Measurements from ENCODE around the gene MXD3.

DNA sequence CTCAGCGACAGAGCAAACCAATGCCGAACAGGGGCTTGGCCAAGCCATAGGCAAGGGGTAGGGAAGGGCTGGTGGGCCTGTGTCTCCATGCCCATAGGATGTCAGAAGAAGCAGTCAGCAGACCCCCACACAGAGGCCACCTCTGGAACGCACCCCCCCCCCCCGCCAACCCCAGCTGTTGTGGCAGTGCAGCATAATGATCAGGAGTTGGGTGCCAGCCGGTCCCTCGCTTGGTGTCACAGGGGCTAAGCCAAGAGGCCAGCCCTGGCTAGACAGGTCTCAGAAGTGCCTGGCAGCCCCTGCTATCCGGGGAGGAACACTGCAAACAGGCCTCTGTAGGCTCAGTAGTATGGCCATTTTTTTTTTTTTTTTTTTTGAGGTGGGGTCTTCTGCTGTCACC is 3.7 kb upstream of the MXD3 start:
- TF ChIP-seq CTCF (IDR thresholded peaks at IDR 0.05; ENCODE audit: low read depth, low read length), result no peak
- no peak for TF ChIP-seq POLR2A (IDR thresholded peaks at IDR 0.05; ENCODE audit: extremely low read depth, insufficient read length)
- no peak for TF ChIP-seq MAX (IDR thresholded peaks at IDR 0.05; ENCODE audit: low read depth, low read length)
